Thymus (tissue), 11 donors: Measurements from ENCODE around the gene MRM1. TPM values are rescaled to one million over a fixed set of nuclear protein-coding genes. Genes with fewer than 3 reads are reported as not detected.

ENCODE experiments used
- DNase-seq, 9 donors: peaks; one replicate each; pipeline ENCODE4 v3.0.0-alpha.2; 2013; ENCODE audit warnings: low spot score in 9 of 9, low read depth in 6 of 9, missing footprints in 1 of 9
- H3K27ac ChIP-seq, 2 donors: one replicate each; pipeline ENCODE4 v1.5.1; 2013; ENCODE audit warnings: control low read depth in 1 of 2, low read depth in 1 of 2, low read length in 1 of 2, mild to moderate bottlenecking in 1 of 2, moderate library complexity in 1 of 2
- H3K27me3 ChIP-seq, 2 donors: one replicate each; pipeline ENCODE4 v1.5.1; 2013; ENCODE audit warnings: low read length in 1 of 2; ENCODE audit not compliant: control insufficient read depth in 2 of 2, insufficient read depth in 1 of 2
- H3K36me3 ChIP-seq, 2 donors: one replicate each; pipeline ENCODE4 v1.5.1; 2013; ENCODE audit warnings: low read length in 1 of 2, mild to moderate bottlenecking in 1 of 2, moderate library complexity in 1 of 2; ENCODE audit not compliant: control insufficient read depth in 2 of 2, insufficient read depth in 2 of 2
- H3K4me1 ChIP-seq, 2 donors: one replicate each; pipeline ENCODE4 v1.5.1; 2013; ENCODE audit warnings: low read length in 2 of 2; ENCODE audit not compliant: control insufficient read depth in 2 of 2, insufficient read depth in 2 of 2
- H3K4me3 ChIP-seq, 2 donors: one replicate each; pipeline ENCODE4 v1.5.1; 2013; ENCODE audit warnings: low read length in 2 of 2, control low read depth in 1 of 2, mild to moderate bottlenecking in 1 of 2
- H3K9me3 ChIP-seq, 2 donors: one replicate each; pipeline ENCODE4 v1.5.1; 2013; ENCODE audit warnings: low read length in 1 of 2, mild to moderate bottlenecking in 1 of 2; ENCODE audit not compliant: control insufficient read depth in 2 of 2, insufficient read depth in 1 of 2
- WGBS: extraction: QIAGEN DNeasy Blood & Tissue Kit; methylation state at CpG from one replicate; pipeline ENCODE4 v1.1.7; 2013; 5-methylcytosine and 5-hydroxymethylcytosine counted together
- polyA plus RNA-seq: library from polyadenylated mRNA; stranded (reverse); fragments of 200-250 nt; gene quantifications from one replicate; pipeline ENCODE4 v1.2.3, GENCODE V29; 2013
- total RNA-seq: library from RNA; stranded (reverse); fragments of 120-200 nt; gene quantifications from one replicate; pipeline ENCODE4 v1.2.4, GENCODE V29; 2013
- donor health status: healthy.

MRM1 gene
- total and polyA plus RNA-seq, 2 donors, result 4.9 to 6.2 TPM

DNA sequence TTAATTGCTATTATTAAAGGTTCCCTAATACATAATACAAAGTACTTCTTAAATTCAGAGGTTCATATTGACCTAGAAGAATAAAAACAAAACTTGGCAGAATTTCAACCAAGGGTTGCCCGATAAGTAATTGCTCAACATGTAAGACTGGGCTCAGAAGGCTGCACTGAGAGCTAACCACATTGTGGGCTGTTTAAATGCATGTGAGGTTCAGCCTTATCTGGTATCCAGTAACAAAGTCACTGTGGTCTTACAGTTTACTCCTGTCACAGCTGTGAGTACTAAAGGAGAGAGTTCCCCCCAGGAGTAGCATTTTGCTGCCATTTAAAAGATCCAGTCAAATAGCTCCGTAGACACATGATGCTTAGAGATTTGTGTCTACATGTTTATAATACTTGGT, 11.3 kb upstream of the MRM1 start:
- Histone ChIP-seq H3K9me3 (no peaks in the 10 kb centered on the region), H3K36me3 (peaks cover 14 to 46% of the 10 kb centered on the region in 2 donors)
- 53% methylated on average over 2 of the region's 2 CpGs for WGBS

GRCh38 chr17:36591434-36592315, 9.7 kb upstream of the MRM1 start, which contains the start of gene DHRS11:
DHRS11 (plus strand) TSS chr17:36591879; CDS start chr17:36592010, 131 bp downstream.
- WGBS, result 4% methylated on average over 87 of the region's 87 CpGs
- Histone ChIP-seq H3K36me3 (peaks cover 12 to 32% of the 10 kb centered on the region in 2 donors), H3K27me3 (peaks cover 0 to 12% of the 10 kb centered on the region in 2 donors), H3K4me3 (peak within 1 kb of the TSS; percentile 34 to 81), H3K4me1 (peaks cover 4 to 16% of the 10 kb centered on the region in 2 donors), H3K9me3 (no peaks in the 10 kb centered on the region), H3K27ac (peak within 1 kb of the TSS in 1 of 2 donors; percentile 31)
- peak in 7 of 9 donors; percentile 17 to 77 (median 51) for DNase-seq

More for the DNA sequence above, 11.3 kb upstream of the MRM1 start:
- Histone ChIP-seq H3K4me1 (peaks cover 4 to 16% of the 10 kb centered on the region in 2 donors), H3K27me3 (peaks cover 0 to 12% of the 10 kb centered on the region in 2 donors), H3K27ac (no peak overlapping the region), H3K4me3 (no peak overlapping the region)
- peak in 1 of 9 donors; percentile 40 for DNase-seq

DNA sequence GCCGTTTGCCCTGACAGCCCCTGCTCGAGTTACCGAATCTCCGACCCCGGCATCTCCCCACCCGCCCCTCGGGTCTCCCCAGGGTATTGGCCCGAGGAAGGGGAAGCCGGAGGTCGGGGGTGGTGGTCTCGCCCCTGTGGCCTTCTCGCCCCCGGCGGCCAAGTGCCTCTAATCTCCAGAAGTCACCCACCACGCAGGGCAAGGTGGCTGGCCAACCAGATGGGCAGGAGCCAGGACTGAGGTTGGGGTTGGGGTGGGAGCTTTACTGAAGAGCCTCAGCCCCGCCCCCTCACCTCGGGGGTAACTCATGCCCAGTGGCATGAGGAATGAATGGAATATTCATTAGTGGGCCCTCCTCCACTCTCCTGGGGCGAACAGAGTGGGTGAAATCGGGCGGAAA, 9.1 kb upstream of the MRM1 start:
- DNase-seq, result peak in 1 of 9 donors; percentile 11
- 9% methylated on average over 20 of the region's 20 CpGs for WGBS
- Histone ChIP-seq H3K4me1 (peaks cover 4 to 16% of the 10 kb centered on the region in 2 donors), H3K27ac (no peak overlapping the region), H3K9me3 (no peaks in the 10 kb centered on the region), H3K4me3 (peak overlapping the region; percentile 34 to 81), H3K27me3 (peaks cover 0 to 12% of the 10 kb centered on the region in 2 donors), H3K36me3 (peaks cover 7 to 26% of the 10 kb centered on the region in 2 donors)

- Histone ChIP-seq H3K9me3 (no peaks in the 10 kb centered on the region), H3K27ac (no peak overlapping the region), H3K4me1 (peaks cover 4 to 16% of the 10 kb centered on the region in 2 donors), H3K27me3 (peaks cover 0 to 12% of the 10 kb centered on the region in 2 donors), H3K4me3 (peak overlapping the region in 1 of 2 donors; percentile 34), H3K36me3 (peaks cover 3 to 21% of the 10 kb centered on the region in 2 donors)
- DNase-seq, result no peak
- 65% methylated on average over 4 of the region's 4 CpGs for WGBS
Observed at GRCh38 chr17:36592716-36593321, 8.6 kb upstream of the MRM1 start.

DNA sequence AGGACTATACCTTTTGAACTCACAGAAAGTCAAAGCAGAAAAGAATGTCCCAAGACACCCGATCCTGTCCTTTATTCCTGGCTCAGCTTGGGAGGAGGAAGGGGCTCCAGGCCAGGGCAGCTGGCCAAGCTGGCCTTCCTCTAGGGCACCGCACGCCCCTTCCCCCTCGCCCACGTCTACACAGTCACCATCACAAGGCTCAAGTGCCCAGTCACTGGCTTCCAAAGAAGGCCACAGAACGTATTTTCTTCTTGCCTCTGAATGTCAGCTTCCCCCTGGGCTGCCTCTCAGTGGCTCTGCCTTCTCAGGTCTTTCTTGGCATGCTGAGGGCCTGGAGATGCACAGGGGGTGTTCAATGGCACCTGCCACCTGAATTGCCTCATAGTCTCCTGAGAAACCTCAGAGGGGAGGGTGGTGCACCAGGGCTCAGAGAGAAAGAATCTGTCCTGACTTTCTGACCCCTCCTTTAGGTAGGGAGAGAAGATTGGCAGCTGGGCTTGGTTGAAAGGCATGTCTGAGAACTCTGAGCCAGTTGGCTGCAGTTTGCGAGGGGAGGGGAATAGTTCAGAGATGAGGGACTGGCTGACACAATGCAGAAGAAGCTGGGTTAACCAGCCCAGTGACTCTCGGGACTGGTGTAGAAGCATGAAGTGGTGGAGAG, 7.6 kb upstream of the MRM1 start:
- Histone ChIP-seq H3K27ac (no peak overlapping the region), H3K9me3 (no peaks in the 10 kb centered on the region), H3K4me1 (peaks cover 4 to 16% of the 10 kb centered on the region in 2 donors), H3K4me3 (no peak overlapping the region), H3K27me3 (peaks cover 0 to 12% of the 10 kb centered on the region in 2 donors), H3K36me3 (peaks cover 0 to 14% of the 10 kb centered on the region in 2 donors)
- no peak for DNase-seq
- WGBS, result 92% methylated on average over 8 of the region's 8 CpGs

- peaks cover 0 to 6% of the 10 kb centered on the region in 2 donors for H3K36me3 ChIP-seq
- H3K27me3 ChIP-seq, result peaks cover 0 to 12% of the 10 kb centered on the region in 2 donors
- H3K27ac ChIP-seq, result no peak overlapping the region
- peaks cover 4 to 16% of the 10 kb centered on the region in 2 donors for H3K4me1 ChIP-seq
- no peak for DNase-seq
- H3K9me3 ChIP-seq, result no peaks in the 10 kb centered on the region
- WGBS, result 94% methylated on average over 13 of the region's 13 CpGs
- no peak overlapping the region for H3K4me3 ChIP-seq
Observed at GRCh38 chr17:36594626-36595401, 6.6 kb upstream of the MRM1 start.

- peaks cover 0 to 2% of the 10 kb centered on the region in 2 donors for H3K9me3 ChIP-seq
- no peak for DNase-seq
- H3K27me3 ChIP-seq, result peaks cover 0 to 16% of the 10 kb centered on the region in 2 donors
- peaks cover 8 to 24% of the 10 kb centered on the region in 2 donors for H3K4me1 ChIP-seq
- H3K36me3 ChIP-seq, result no peaks in the 10 kb centered on the region
- H3K4me3 ChIP-seq, result no peak overlapping the region
- 98% methylated on average over 6 of the region's 6 CpGs for WGBS
- no peak overlapping the region for H3K27ac ChIP-seq
Observed at GRCh38 chr17:36597226-36597625, 4.2 kb upstream of the MRM1 start.
